ENCODE measurements around the gene NKIRAS1.

- TF ChIP-seq EZH2phosphoT487 (IDR thresholded peaks at IDR 0.05; ENCODE audit: borderline replicate concordance, low read depth, low read length) (no peak), CTCF (conservative IDR thresholded peaks at IDR 0.05; ENCODE audit: low read length) (no peak)
Measured at GRCh38 chr3:23885210-23885609, 31.6 kb downstream of the NKIRAS1 start.

Data from OCI-LY7 (cell line).